Suprapubic skin (tissue), 4 donors: ENCODE data around the gene CDKN2B-AS1.

Source experiments
- POLR2A ChIP-seq, 2 donors: fragments of 450-650 bp; IDR thresholded peaks; one replicate each; pipeline ENCODE4 v1.6.1; 2017; ENCODE audit warnings: antibody characterized with exemption in 2 of 2, mild to moderate bottlenecking in 2 of 2, moderate library complexity in 2 of 2
- POLR2AphosphoS5 ChIP-seq, 3 donors: sonication (generic); formaldehyde crosslinking; IDR thresholded peaks; one replicate each; pipeline ENCODE4 v1.6.1; 2017; ENCODE audit warnings: antibody characterized with exemption in 3 of 3
- TF ChIP-seq, protein P1 (sequence below), 2 donors: fragments of 200-600 bp in 1 of 2; fragments of 450-650 bp in 1 of 2; sonication (generic) in 1 of 2; IDR thresholded peaks; one replicate each; pipeline ENCODE4 v1.5.1; 2016 to 2019; ENCODE audit warnings: antibody characterized with exemption in 2 of 2, mild to moderate bottlenecking in 1 of 2, moderate library complexity in 1 of 2

GRCh38 chr9:22067196-22067595 is 72.6 kb downstream of the CDKN2B-AS1 start:
- no peak for TF ChIP-seq POLR2A (IDR thresholded peaks at IDR 0.05)
- TF ChIP-seq, protein P1, sequence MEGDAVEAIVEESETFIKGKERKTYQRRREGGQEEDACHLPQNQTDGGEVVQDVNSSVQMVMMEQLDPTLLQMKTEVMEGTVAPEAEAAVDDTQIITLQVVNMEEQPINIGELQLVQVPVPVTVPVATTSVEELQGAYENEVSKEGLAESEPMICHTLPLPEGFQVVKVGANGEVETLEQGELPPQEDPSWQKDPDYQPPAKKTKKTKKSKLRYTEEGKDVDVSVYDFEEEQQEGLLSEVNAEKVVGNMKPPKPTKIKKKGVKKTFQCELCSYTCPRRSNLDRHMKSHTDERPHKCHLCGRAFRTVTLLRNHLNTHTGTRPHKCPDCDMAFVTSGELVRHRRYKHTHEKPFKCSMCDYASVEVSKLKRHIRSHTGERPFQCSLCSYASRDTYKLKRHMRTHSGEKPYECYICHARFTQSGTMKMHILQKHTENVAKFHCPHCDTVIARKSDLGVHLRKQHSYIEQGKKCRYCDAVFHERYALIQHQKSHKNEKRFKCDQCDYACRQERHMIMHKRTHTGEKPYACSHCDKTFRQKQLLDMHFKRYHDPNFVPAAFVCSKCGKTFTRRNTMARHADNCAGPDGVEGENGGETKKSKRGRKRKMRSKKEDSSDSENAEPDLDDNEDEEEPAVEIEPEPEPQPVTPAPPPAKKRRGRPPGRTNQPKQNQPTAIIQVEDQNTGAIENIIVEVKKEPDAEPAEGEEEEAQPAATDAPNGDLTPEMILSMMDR (IDR thresholded peaks at IDR 0.05): no peak
- TF ChIP-seq POLR2AphosphoS5 (IDR thresholded peaks at IDR 0.05): no peak
